Naive thymus-derived CD8-positive, alpha-beta T cell (primary cell): ENCODE results near the gene OPRD1. TPM values are rescaled to one million over a fixed set of nuclear protein-coding genes. Genes with fewer than 3 reads are reported as not detected.

Source experiments
- ATAC-seq, 2 donors: fragments of 150-1000 bp; cut with Tn5 transposase in 1 of 2; sonication (Bioruptor Pico), chemical (Tn5 transposase) in 1 of 2; 1 replicate in 1 of 2; 2 replicates in 1 of 2; pipeline ENCODE4 v1.10.0; 2021; ENCODE audit warnings: mild to moderate bottlenecking in 2 of 2, moderate library complexity in 2 of 2
- POLR2A ChIA-PET: fragments of 350-600 bp; sonication (Branson Sonifier 250); formaldehyde crosslinking; loops from one replicate; lab custom pipeline; 2021; ENCODE audit warnings: antibody characterized with exemption; lab: Charles Lee
- DNase-seq, 10 donors: peaks; one replicate each; pipeline versions ENCODE4 v3.0.0 to v3.0.0-alpha.2; 2020 to 2022
- H3K27ac Mint-ChIP-seq, 10 donors: one replicate each; pipeline ENCODE4 v1.8.0; 2020 to 2022; ENCODE audit warnings: mild to moderate bottlenecking in 10 of 10, mixed read lengths in 10 of 10, moderate library complexity in 4 of 10, inconsistent platforms in 1 of 10
- H3K27me3 Mint-ChIP-seq, 5 donors: one replicate each; pipeline ENCODE4 v1.8.0; 2021 to 2022; ENCODE audit warnings: mixed read lengths in 5 of 5
- H3K36me3 Mint-ChIP-seq, 3 donors: one replicate each; pipeline ENCODE4 v1.8.0; 2020 to 2022; ENCODE audit warnings: mixed read lengths in 3 of 3, mild to moderate bottlenecking in 2 of 3, inconsistent platforms in 1 of 3
- H3K4me1 Mint-ChIP-seq, 4 donors: one replicate each; pipeline ENCODE4 v1.8.0; 2021 to 2022; ENCODE audit warnings: mixed read lengths in 4 of 4
- H3K4me3 Mint-ChIP-seq, 10 donors: one replicate each; pipeline ENCODE4 v1.8.0; 2020 to 2022; ENCODE audit warnings: mild to moderate bottlenecking in 10 of 10, mixed read lengths in 10 of 10, moderate library complexity in 6 of 10, inconsistent platforms in 1 of 10
- H3K9me3 Mint-ChIP-seq, 9 donors: one replicate each; pipeline ENCODE4 v1.8.0; 2020 to 2022; ENCODE audit warnings: mixed read lengths in 9 of 9, mild to moderate bottlenecking in 3 of 9, inconsistent platforms in 1 of 9, moderate library complexity in 1 of 9
- polyA plus RNA-seq, 3 donors: library from polyadenylated mRNA; unstranded; fragments of 300-500 nt; fragmentation: Illumina TruSeq; gene quantifications; one replicate each; pipeline ENCODE4 v1.2.3, GENCODE V29; 2021
- total RNA-seq, 8 experiments: library from RNA in 2 of 8; stranded (reverse) in 2 of 8; gene quantifications; one replicate each; pipeline ENCODE4 v1.2.3 and lab custom pipeline; 2021 to 2026

Gene OPRD1
- total and polyA plus RNA-seq, 5 experiments from 2014 or later, result 0.02 TPM; not detected in 4

GRCh38 chr1:28909198-28909597, 97.2 kb downstream of the OPRD1 start:
- no peak overlapping the region for H3K27ac Mint-ChIP-seq
- H3K4me1 Mint-ChIP-seq, result peaks cover 9 to 10% (median 9%) of the 10 kb centered on the region in 4 donors
- ATAC-seq (no peak), DNase-seq (no peak)
- no peaks in the 10 kb centered on the region for H3K9me3 Mint-ChIP-seq
- no peaks in the 10 kb centered on the region for H3K36me3 Mint-ChIP-seq
- no peaks in the 10 kb centered on the region for H3K27me3 Mint-ChIP-seq
- no peak overlapping the region for H3K4me3 Mint-ChIP-seq
- POLR2A ChIA-PET, result interaction anchor here (0.7 kb wide), 1 partner anchor 61 kb away, joined by 4 read pairs; no protein-coding TSS in a partner anchor

GRCh38 chr1:28910379-28911115, 98.6 kb downstream of the OPRD1 start:
- Mint-ChIP-seq H3K4me1 (peaks cover 9 to 13% (median 11%) of the 10 kb centered on the region in 4 donors), H3K27me3 (no peaks in the 10 kb centered on the region), H3K27ac (peak overlapping the region in 1 of 10 donors; percentile 75), H3K36me3 (no peaks in the 10 kb centered on the region), H3K9me3 (no peaks in the 10 kb centered on the region), H3K4me3 (no peak overlapping the region)
- DNase-seq (no peak), ATAC-seq (no peak)
- POLR2A ChIA-PET, result interaction anchor here (0.6 to 1.5 kb wide), 2 partner anchors 10 to 18 kb away, joined by 3 to 5 read pairs; no protein-coding TSS in a partner anchor

GRCh38 chr1:28913786-28914227, 101.8 kb downstream of the OPRD1 start:
- H3K27me3 Mint-ChIP-seq, result no peaks in the 10 kb centered on the region
- DNase-seq, result no peak
- H3K27ac Mint-ChIP-seq, result peak overlapping the region; percentile 86 to 96 (median 93)
- POLR2A ChIA-PET, result interaction anchor here (0.6 to 4.7 kb wide), 22 partner anchors 11 to 544 kb away, joined by 3 to 61 read pairs (median 5); partner anchors contain the start of genes PHACTR4, SRSF4 and TAF12
- H3K36me3 Mint-ChIP-seq, result peaks cover 0 to 5% (median 0%) of the 10 kb centered on the region in 3 donors
- peaks cover 25 to 45% (median 40%) of the 10 kb centered on the region in 4 donors for H3K4me1 Mint-ChIP-seq
- peak overlapping the region; percentile 81 to 99 (median 89) for H3K4me3 Mint-ChIP-seq
- no peaks in the 10 kb centered on the region for H3K9me3 Mint-ChIP-seq
- peak in 1 of 2 donors; percentile 1 for ATAC-seq

GRCh38 chr1:28914228-28915030, 102.5 kb downstream of the OPRD1 start, which contains the start of gene EPB41:
EPB41 (plus strand) TSS chr1:28914569; CDS start chr1:28987438, 72,869 bp downstream.
- DNase-seq (peak; percentile 84 to 94 (median 88)), ATAC-seq (peak; percentile 81 to 82)
- Mint-ChIP-seq H3K4me1 (peaks cover 27 to 52% (median 46%) of the 10 kb centered on the region in 4 donors), H3K27ac (peak within 1 kb of the TSS; percentile 89 to 99 (median 98)), H3K9me3 (no peaks in the 10 kb centered on the region), H3K36me3 (peaks cover 0 to 5% (median 0%) of the 10 kb centered on the region in 3 donors), H3K4me3 (peak within 1 kb of the TSS; percentile 89 to 100 (median 99)), H3K27me3 (no peaks in the 10 kb centered on the region)
- POLR2A ChIA-PET, result interaction anchor here (0.5 to 4.7 kb wide), 25 partner anchors 11 to 545 kb away, joined by 3 to 61 read pairs (median 4); partner anchors contain the start of genes PHACTR4, SRSF4 and TAF12

- peak overlapping the region; percentile 83 to 99 (median 98) for H3K27ac Mint-ChIP-seq
Observed at GRCh38 chr1:28915031-28915895, 103.3 kb downstream of the OPRD1 start.

GRCh38 chr1:28917757-28918118, 105.8 kb downstream of the OPRD1 start:
- peak overlapping the region; percentile 67 to 98 (median 96) for H3K27ac Mint-ChIP-seq
- H3K9me3 Mint-ChIP-seq, result no peaks in the 10 kb centered on the region

More at GRCh38 chr1:28915031-28915895, 103.3 kb downstream of the OPRD1 start:
- H3K4me3 Mint-ChIP-seq, result peak overlapping the region; percentile 89 to 100 (median 99)
- peak; percentile 40 to 52 for ATAC-seq
- peak; percentile 13 to 65 (median 42) for DNase-seq
- POLR2A ChIA-PET, result interaction anchor here (0.5 to 4.7 kb wide), 15 partner anchors 11 to 594 kb away, joined by 3 to 61 read pairs (median 7); partner anchors contain the start of genes SRSF4 and TAF12
- no peaks in the 10 kb centered on the region for H3K27me3 Mint-ChIP-seq
- peaks cover 31 to 59% (median 53%) of the 10 kb centered on the region in 4 donors for H3K4me1 Mint-ChIP-seq
- H3K36me3 Mint-ChIP-seq, result peaks cover 0 to 5% (median 0%) of the 10 kb centered on the region in 3 donors
- no peaks in the 10 kb centered on the region for H3K9me3 Mint-ChIP-seq

More at GRCh38 chr1:28917757-28918118, 105.8 kb downstream of the OPRD1 start:
- POLR2A ChIA-PET, result interaction anchor here (0.6 to 4.7 kb wide), 2 partner anchors 8 to 74 kb away, joined by 4 to 61 read pairs; no protein-coding TSS in a partner anchor
- Mint-ChIP-seq H3K4me3 (peak overlapping the region; percentile 89 to 100 (median 99)), H3K4me1 (peaks cover 34 to 74% (median 70%) of the 10 kb centered on the region in 4 donors), H3K27me3 (no peaks in the 10 kb centered on the region), H3K36me3 (peaks cover 0 to 5% (median 0%) of the 10 kb centered on the region in 3 donors)
- ATAC-seq (no peak), DNase-seq (no peak)

Other genes with a start within 250 kb of the OPRD1 start
- not detected for gene RAB42, start 219.9 kb upstream of the OPRD1 start, total RNA-seq
- gene RAB42, start 219.9 kb upstream of the OPRD1 start, polyA plus RNA-seq, result not detected
- gene TAF12, start 169.1 kb upstream of the OPRD1 start, total RNA-seq, result 10 to 100 TPM; 25.1 to 28.1 TPM
- gene TAF12, start 169.1 kb upstream of the OPRD1 start, polyA plus RNA-seq, result 10 to 100 TPM; 42.4 to 50.1 (median 47.3) TPM
- gene RNU11, start 163.6 kb upstream of the OPRD1 start, total RNA-seq, result not detected
- not detected for gene RNU11, start 163.6 kb upstream of the OPRD1 start, polyA plus RNA-seq
- gene GMEB1, start 143.4 kb upstream of the OPRD1 start, total RNA-seq, result 10 to 100 TPM; 20.5 to 23.2 TPM
- 10 to 100 TPM; 12.5 to 18.2 (median 17.1) TPM for gene GMEB1, start 143.4 kb upstream of the OPRD1 start, polyA plus RNA-seq
- 10 to 100 TPM; 75.4 to 76.6 TPM for gene YTHDF2, start 75.2 kb upstream of the OPRD1 start, total RNA-seq
- 100 to 1,000 TPM; 117 to 128 (median 118) TPM for gene YTHDF2, start 75.2 kb upstream of the OPRD1 start, polyA plus RNA-seq
- gene EPB41, start 102.4 kb downstream of the OPRD1 start, total RNA-seq, result 100 to 1,000 TPM; 300 to 328 TPM
- gene EPB41, start 102.4 kb downstream of the OPRD1 start, polyA plus RNA-seq, result 10 to 100 TPM; 84.1 to 99.9 (median 92.9) TPM